ENCODE data around the gene JAK2.

The JAK2 gene

GRCh38 chr9:4986783-4987182 lies 1.7 kb downstream of the JAK2 start:
- H3K27me3 ChIP-seq (ENCODE audit: insufficient read depth, low read length, poor library complexity): no peaks in the 10 kb centered on the region
- no peak overlapping the region for H3K23ac ChIP-seq (ENCODE audit: low read length)
- H3K4me1 ChIP-seq (ENCODE audit: control insufficient read depth, low read depth, low read length): no peaks in the 10 kb centered on the region
- no peak overlapping the region for H3K56ac ChIP-seq (ENCODE audit: low read length)
- H3K4me2 ChIP-seq (ENCODE audit: low read length): no peak overlapping the region
- no peak overlapping the region for H3K4me3 ChIP-seq (ENCODE audit: low read length)
- DNase-seq: no peak
- WGBS (ENCODE audit: extremely low coverage, insufficient coverage, low lambda C conversion rate): no CpG with 5 or more reads among the region's 4 CpGs
- H3K79me1 ChIP-seq (ENCODE audit: low read length): peaks cover 1% of the 10 kb centered on the region
- no peak overlapping the region for H2BK120ac ChIP-seq (ENCODE audit: low read depth, low read length)
- H2BK5ac ChIP-seq (ENCODE audit: low read length): no peak overlapping the region
- no peak overlapping the region for H2AK5ac ChIP-seq (ENCODE audit: low read length)
- H4K8ac ChIP-seq (ENCODE audit: low read depth, low read length): no peak overlapping the region
- H4K5ac ChIP-seq (ENCODE audit: low read length): no peak overlapping the region
- no peaks in the 10 kb centered on the region for H3K79me2 ChIP-seq (ENCODE audit: control insufficient read depth, insufficient read depth, low read length)
- H2BK15ac ChIP-seq (replicated peaks; ENCODE audit: low read depth): no peak overlapping the region
- no peak overlapping the region for H3K18ac ChIP-seq (ENCODE audit: low read length)
- no peak overlapping the region for H3K4ac ChIP-seq (ENCODE audit: low read depth, low read length)
- no peak overlapping the region for H3K27ac ChIP-seq (ENCODE audit: low read depth, low read length)
- H3K9ac ChIP-seq (ENCODE audit: low read length): no peak overlapping the region
- no peaks in the 10 kb centered on the region for H3K36me3 ChIP-seq (ENCODE audit: control insufficient read depth, insufficient read depth, low read length)

- H3K79me2 ChIP-seq (ENCODE audit: control insufficient read depth, insufficient read depth, low read length): no peaks in the 10 kb centered on the region
- H3K18ac ChIP-seq (ENCODE audit: low read length): no peak overlapping the region
- no peak overlapping the region for H4K5ac ChIP-seq (ENCODE audit: low read length)
- H3K23ac ChIP-seq (ENCODE audit: low read length): no peak overlapping the region
- H2BK120ac ChIP-seq (ENCODE audit: low read depth, low read length): no peak overlapping the region
- H3K56ac ChIP-seq (ENCODE audit: low read length): no peak overlapping the region
- H3K4me1 ChIP-seq (ENCODE audit: control insufficient read depth, low read depth, low read length): no peaks in the 10 kb centered on the region
- no peak overlapping the region for H2BK15ac ChIP-seq (replicated peaks; ENCODE audit: low read depth)
- no peak overlapping the region for H3K9ac ChIP-seq (ENCODE audit: low read length)
- H3K27ac ChIP-seq (ENCODE audit: low read depth, low read length): no peak overlapping the region
- H3K79me1 ChIP-seq (ENCODE audit: low read length): peaks cover 1% of the 10 kb centered on the region
- no peaks in the 10 kb centered on the region for H3K36me3 ChIP-seq (ENCODE audit: control insufficient read depth, insufficient read depth, low read length)
- peak; percentile 92 for DNase-seq
- no peak overlapping the region for H3K4me3 ChIP-seq (ENCODE audit: low read length)
- H4K8ac ChIP-seq (ENCODE audit: low read depth, low read length): no peak overlapping the region
- no peak overlapping the region for H3K4me2 ChIP-seq (ENCODE audit: low read length)
- H2AK5ac ChIP-seq (ENCODE audit: low read length): no peak overlapping the region
- no peaks in the 10 kb centered on the region for H3K27me3 ChIP-seq (ENCODE audit: insufficient read depth, low read length, poor library complexity)
- H3K4ac ChIP-seq (ENCODE audit: low read depth, low read length): no peak overlapping the region
- no peak overlapping the region for H2BK5ac ChIP-seq (ENCODE audit: low read length)
- WGBS (ENCODE audit: extremely low coverage, insufficient coverage, low lambda C conversion rate): no CpG with 5 or more reads among the region's 2 CpGs
These were observed 2.9 kb downstream of the JAK2 start for GRCh38 chr9:4987961-4988421.

GRCh38 chr9:4992872-4993271 lies 7.8 kb downstream of the JAK2 start:
- Histone ChIP-seq H3K23ac (ENCODE audit: low read length) (no peak overlapping the region), H3K79me2 (ENCODE audit: control insufficient read depth, insufficient read depth, low read length) (no peaks in the 10 kb centered on the region), H3K27me3 (ENCODE audit: insufficient read depth, low read length, poor library complexity) (no peaks in the 10 kb centered on the region), H3K4me1 (ENCODE audit: control insufficient read depth, low read depth, low read length) (peaks cover 3% of the 10 kb centered on the region), H4K8ac (ENCODE audit: low read depth, low read length) (no peak overlapping the region), H2BK5ac (ENCODE audit: low read length) (no peak overlapping the region), H3K4me3 (ENCODE audit: low read length) (no peak overlapping the region), H3K79me1 (ENCODE audit: low read length) (peaks cover 1% of the 10 kb centered on the region), H2BK15ac (replicated peaks; ENCODE audit: low read depth) (no peak overlapping the region), H3K4ac (ENCODE audit: low read depth, low read length) (no peak overlapping the region), H3K9ac (ENCODE audit: low read length) (no peak overlapping the region), H3K36me3 (ENCODE audit: control insufficient read depth, insufficient read depth, low read length) (no peaks in the 10 kb centered on the region), H3K18ac (ENCODE audit: low read length) (no peak overlapping the region), H3K56ac (ENCODE audit: low read length) (no peak overlapping the region), H2AK5ac (ENCODE audit: low read length) (no peak overlapping the region), H3K27ac (ENCODE audit: low read depth, low read length) (no peak overlapping the region), H2BK120ac (ENCODE audit: low read depth, low read length) (no peak overlapping the region), H3K4me2 (ENCODE audit: low read length) (no peak overlapping the region), H4K5ac (ENCODE audit: low read length) (no peak overlapping the region)
- no CpG with 5 or more reads among the region's 1 CpG for WGBS (ENCODE audit: extremely low coverage, insufficient coverage, low lambda C conversion rate)
- no peak for DNase-seq

GRCh38 chr9:4994166-4994890 lies 9.3 kb downstream of the JAK2 start:
- Histone ChIP-seq H3K4ac (ENCODE audit: low read depth, low read length) (no peak overlapping the region), H3K23ac (ENCODE audit: low read length) (no peak overlapping the region), H3K79me1 (ENCODE audit: low read length) (peaks cover 1% of the 10 kb centered on the region), H3K4me3 (ENCODE audit: low read length) (no peak overlapping the region), H3K18ac (ENCODE audit: low read length) (no peak overlapping the region), H2BK15ac (replicated peaks; ENCODE audit: low read depth) (no peak overlapping the region), H3K4me2 (ENCODE audit: low read length) (no peak overlapping the region), H4K8ac (ENCODE audit: low read depth, low read length) (no peak overlapping the region), H4K5ac (ENCODE audit: low read length) (no peak overlapping the region), H2BK120ac (ENCODE audit: low read depth, low read length) (no peak overlapping the region), H3K27ac (ENCODE audit: low read depth, low read length) (no peak overlapping the region), H3K36me3 (ENCODE audit: control insufficient read depth, insufficient read depth, low read length) (no peaks in the 10 kb centered on the region), H3K27me3 (ENCODE audit: insufficient read depth, low read length, poor library complexity) (no peaks in the 10 kb centered on the region), H3K4me1 (ENCODE audit: control insufficient read depth, low read depth, low read length) (peaks cover 3% of the 10 kb centered on the region), H2BK5ac (ENCODE audit: low read length) (no peak overlapping the region), H3K9ac (ENCODE audit: low read length) (no peak overlapping the region), H3K56ac (ENCODE audit: low read length) (no peak overlapping the region), H2AK5ac (ENCODE audit: low read length) (no peak overlapping the region), H3K79me2 (ENCODE audit: control insufficient read depth, insufficient read depth, low read length) (no peaks in the 10 kb centered on the region)
- no CpG with 5 or more reads among the region's 4 CpGs for WGBS (ENCODE audit: extremely low coverage, insufficient coverage, low lambda C conversion rate)
- peak; percentile 40 for DNase-seq

GRCh38 chr9:4997196-4997595 lies 12.1 kb downstream of the JAK2 start:
- Histone ChIP-seq H2BK15ac (replicated peaks; ENCODE audit: low read depth) (no peak overlapping the region), H3K4ac (ENCODE audit: low read depth, low read length) (no peak overlapping the region), H3K27me3 (ENCODE audit: insufficient read depth, low read length, poor library complexity) (no peaks in the 10 kb centered on the region), H3K9ac (ENCODE audit: low read length) (no peak overlapping the region), H2BK5ac (ENCODE audit: low read length) (no peak overlapping the region), H3K18ac (ENCODE audit: low read length) (no peak overlapping the region), H3K27ac (ENCODE audit: low read depth, low read length) (no peak overlapping the region), H3K4me3 (ENCODE audit: low read length) (no peak overlapping the region), H3K23ac (ENCODE audit: low read length) (no peak overlapping the region), H3K56ac (ENCODE audit: low read length) (no peak overlapping the region), H2BK120ac (ENCODE audit: low read depth, low read length) (no peak overlapping the region), H4K8ac (ENCODE audit: low read depth, low read length) (no peak overlapping the region), H3K79me1 (ENCODE audit: low read length) (no peaks in the 10 kb centered on the region), H4K5ac (ENCODE audit: low read length) (no peak overlapping the region), H3K4me2 (ENCODE audit: low read length) (no peak overlapping the region), H3K36me3 (ENCODE audit: control insufficient read depth, insufficient read depth, low read length) (no peaks in the 10 kb centered on the region), H3K4me1 (ENCODE audit: control insufficient read depth, low read depth, low read length) (peaks cover 3% of the 10 kb centered on the region), H2AK5ac (ENCODE audit: low read length) (no peak overlapping the region), H3K79me2 (ENCODE audit: control insufficient read depth, insufficient read depth, low read length) (no peaks in the 10 kb centered on the region)
- DNase-seq: no peak
- no CpG with 5 or more reads among the region's 3 CpGs for WGBS (ENCODE audit: extremely low coverage, insufficient coverage, low lambda C conversion rate)

GRCh38 chr9:4997631-4998030 lies 12.6 kb downstream of the JAK2 start:
- Histone ChIP-seq H3K56ac (ENCODE audit: low read length) (no peak overlapping the region), H3K4me3 (ENCODE audit: low read length) (no peak overlapping the region), H3K36me3 (ENCODE audit: control insufficient read depth, insufficient read depth, low read length) (no peaks in the 10 kb centered on the region), H4K8ac (ENCODE audit: low read depth, low read length) (no peak overlapping the region), H2BK120ac (ENCODE audit: low read depth, low read length) (no peak overlapping the region), H3K27ac (ENCODE audit: low read depth, low read length) (no peak overlapping the region), H3K27me3 (ENCODE audit: insufficient read depth, low read length, poor library complexity) (no peaks in the 10 kb centered on the region), H2BK15ac (replicated peaks; ENCODE audit: low read depth) (no peak overlapping the region), H3K4me1 (ENCODE audit: control insufficient read depth, low read depth, low read length) (peaks cover 3% of the 10 kb centered on the region), H3K4ac (ENCODE audit: low read depth, low read length) (no peak overlapping the region), H4K5ac (ENCODE audit: low read length) (no peak overlapping the region), H3K79me2 (ENCODE audit: control insufficient read depth, insufficient read depth, low read length) (no peaks in the 10 kb centered on the region), H3K79me1 (ENCODE audit: low read length) (no peaks in the 10 kb centered on the region), H3K9ac (ENCODE audit: low read length) (no peak overlapping the region), H3K18ac (ENCODE audit: low read length) (no peak overlapping the region), H2AK5ac (ENCODE audit: low read length) (no peak overlapping the region), H3K23ac (ENCODE audit: low read length) (no peak overlapping the region), H2BK5ac (ENCODE audit: low read length) (no peak overlapping the region), H3K4me2 (ENCODE audit: low read length) (no peak overlapping the region)
- DNase-seq: no peak

All from mesendoderm (in vitro differentiated cells).